ENCODE measurements around the gene DNMT3A.

Gene DNMT3A

GRCh38 chr2:25304826-25305596 is 36.7 kb downstream of the DNMT3A start:
- no peak for DNase-seq (ENCODE audit: low spot score)

DNA sequence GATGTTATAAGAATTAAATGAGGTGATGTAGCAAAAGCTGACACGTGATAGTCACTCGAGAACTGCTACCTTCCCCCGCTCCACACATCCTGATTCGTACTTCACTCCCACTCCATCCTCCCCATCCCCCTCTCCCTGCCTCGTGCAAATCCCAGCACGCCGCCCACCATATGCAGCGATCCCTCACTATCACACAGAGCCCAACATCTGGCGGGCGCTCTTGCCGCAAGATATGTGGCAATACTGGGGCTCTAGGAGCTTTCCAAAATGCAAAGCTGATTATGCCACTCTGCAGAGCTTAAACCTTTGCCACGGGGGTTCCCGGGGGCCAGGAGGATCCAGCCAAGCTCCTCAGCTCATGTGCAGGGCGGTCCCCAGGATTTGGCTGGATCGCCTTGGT is 37.4 kb downstream of the DNMT3A start:
- no peak for DNase-seq (ENCODE audit: low spot score)

GRCh38 chr2:25303633-25304236 is 38.0 kb downstream of the DNMT3A start:
- DNase-seq (ENCODE audit: low spot score), result no peak

- DNase-seq (ENCODE audit: low spot score), result peak; percentile 23
These were observed 38.9 kb downstream of the DNMT3A start for GRCh38 chr2:25302758-25303375.

GRCh38 chr2:25301453-25302352 is 40.0 kb downstream of the DNMT3A start:
- peak; percentile 69 for DNase-seq (ENCODE audit: low spot score)

DNA sequence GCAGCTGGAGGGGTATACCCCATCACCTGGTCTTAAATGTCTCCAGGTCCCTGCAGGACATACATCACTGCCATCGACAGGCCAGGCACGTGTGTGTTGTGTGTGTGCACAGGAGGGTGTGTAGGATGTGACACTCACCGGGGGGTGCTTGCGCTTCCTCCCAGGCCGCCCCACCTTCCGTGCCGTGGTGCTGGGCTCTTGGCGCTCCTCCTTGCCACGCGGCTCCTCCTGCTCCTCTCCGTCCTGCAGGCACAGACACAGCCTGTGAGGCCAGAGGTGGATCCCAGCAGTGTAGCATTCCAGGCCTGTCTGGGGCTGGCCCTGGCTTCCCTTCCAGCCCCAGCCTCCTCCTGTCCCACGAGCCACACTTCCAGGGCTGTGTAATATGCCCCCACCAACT is 41.7 kb downstream of the DNMT3A start:
- DNase-seq (ENCODE audit: low spot score), result no peak

DNA sequence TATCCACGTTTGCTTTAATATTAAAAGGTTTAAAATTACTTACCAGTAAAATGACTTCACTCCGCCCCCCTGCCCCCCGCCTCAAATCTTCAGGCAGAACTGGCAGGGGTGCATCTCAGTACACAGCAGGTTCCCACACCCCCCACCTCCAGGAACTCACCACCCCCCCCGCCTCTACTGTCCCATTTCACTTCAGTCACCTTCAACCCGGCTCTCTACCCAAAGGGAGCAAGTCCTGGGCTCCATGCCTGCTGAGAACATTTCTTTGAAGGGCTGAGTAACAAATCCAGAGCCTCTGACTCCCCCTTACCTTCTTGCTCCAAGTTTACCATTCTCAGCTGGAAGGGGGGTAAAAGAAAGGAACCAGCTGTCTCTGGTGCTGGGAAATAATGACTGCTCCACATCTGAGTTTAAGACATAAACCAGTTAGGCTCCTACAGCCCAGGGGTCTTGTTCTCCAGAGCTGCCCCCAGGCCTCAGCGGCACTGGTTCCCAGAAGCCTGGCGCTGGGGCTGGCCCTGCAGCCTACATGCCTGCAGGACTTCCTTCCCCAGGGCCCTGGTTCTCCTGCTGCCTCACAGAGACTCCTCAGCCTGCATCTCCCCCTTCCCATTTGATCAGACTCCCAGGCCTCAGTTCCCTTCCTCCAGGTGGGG is 42.8 kb downstream of the DNMT3A start:
- DNase-seq (ENCODE audit: low spot score), result no peak

- no peak for DNase-seq (ENCODE audit: low spot score)
These were observed 44.0 kb downstream of the DNMT3A start for GRCh38 chr2:25297738-25298137.

DNA sequence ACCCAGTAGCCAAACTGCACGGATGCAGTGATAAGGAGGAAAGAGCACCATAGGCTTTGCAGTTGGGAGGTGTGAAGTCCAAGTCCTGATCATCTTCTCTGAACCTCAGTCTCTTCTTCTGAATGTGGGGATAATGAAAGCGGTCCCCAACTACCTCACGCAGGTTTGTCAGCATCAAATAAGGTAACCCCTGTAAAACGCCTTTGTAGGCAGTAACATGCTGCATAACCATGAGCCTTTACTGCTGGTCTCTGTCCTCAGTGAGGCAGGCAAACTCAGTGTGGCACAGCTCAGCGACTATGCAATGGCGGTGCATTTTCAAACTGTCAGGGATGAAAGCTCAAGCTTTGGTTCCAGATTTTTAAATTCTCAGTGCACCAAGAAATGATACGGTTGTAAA is 46.1 kb downstream of the DNMT3A start:
- no peak for DNase-seq (ENCODE audit: low spot score)

DNA sequence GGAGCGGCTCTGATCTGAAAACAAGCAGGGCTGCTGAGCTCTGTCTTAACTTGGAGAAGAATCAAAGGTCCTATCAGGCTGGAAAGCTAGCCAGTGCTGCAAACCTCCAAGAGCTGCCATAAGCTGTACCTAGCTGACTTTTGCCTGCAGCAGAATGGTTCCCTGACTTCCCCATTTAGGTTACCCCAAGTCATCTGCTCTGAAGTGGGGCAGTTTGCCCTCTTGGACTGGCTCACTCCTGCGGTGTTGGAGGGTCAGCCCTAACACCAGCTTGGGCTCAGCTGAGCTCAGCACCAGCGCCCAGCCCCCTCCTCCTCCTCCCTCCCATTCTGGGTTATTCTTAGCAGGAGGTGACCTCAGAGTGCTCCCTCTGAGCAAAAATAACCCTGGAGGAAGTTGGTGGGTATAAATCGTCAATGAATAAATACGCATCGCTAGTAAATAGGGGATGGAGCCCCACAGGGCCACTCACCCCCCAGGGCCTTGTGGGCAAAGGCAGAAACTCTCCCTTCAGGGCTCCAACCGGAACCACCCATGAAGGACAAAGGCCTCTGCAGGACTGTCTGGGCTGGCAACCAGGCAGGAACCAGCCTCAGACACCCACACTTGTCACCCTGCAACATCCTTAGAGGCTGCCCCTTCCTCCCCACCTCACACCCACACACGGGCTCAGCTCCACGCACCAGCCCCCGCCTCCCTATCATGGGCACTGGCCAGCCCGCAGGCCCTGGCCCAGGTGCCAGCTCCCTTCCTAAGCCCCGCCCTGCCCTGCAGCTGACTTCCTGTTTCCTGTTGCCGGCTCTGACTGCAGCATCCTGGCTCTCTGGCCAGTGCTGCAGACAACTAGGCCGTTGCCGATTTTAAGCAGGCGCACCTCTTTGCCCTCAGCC is 46.9 kb downstream of the DNMT3A start:
- DNase-seq (ENCODE audit: low spot score), result peak; percentile 85

GRCh38 chr2:25293958-25294562 is 47.7 kb downstream of the DNMT3A start:
- DNase-seq (ENCODE audit: low spot score), result no peak

GRCh38 chr2:25293145-25293544 is 48.6 kb downstream of the DNMT3A start:
- no peak for DNase-seq (ENCODE audit: low spot score)

GRCh38 chr2:25292408-25292807 is 49.3 kb downstream of the DNMT3A start:
- DNase-seq (ENCODE audit: low spot score), result no peak

DNA sequence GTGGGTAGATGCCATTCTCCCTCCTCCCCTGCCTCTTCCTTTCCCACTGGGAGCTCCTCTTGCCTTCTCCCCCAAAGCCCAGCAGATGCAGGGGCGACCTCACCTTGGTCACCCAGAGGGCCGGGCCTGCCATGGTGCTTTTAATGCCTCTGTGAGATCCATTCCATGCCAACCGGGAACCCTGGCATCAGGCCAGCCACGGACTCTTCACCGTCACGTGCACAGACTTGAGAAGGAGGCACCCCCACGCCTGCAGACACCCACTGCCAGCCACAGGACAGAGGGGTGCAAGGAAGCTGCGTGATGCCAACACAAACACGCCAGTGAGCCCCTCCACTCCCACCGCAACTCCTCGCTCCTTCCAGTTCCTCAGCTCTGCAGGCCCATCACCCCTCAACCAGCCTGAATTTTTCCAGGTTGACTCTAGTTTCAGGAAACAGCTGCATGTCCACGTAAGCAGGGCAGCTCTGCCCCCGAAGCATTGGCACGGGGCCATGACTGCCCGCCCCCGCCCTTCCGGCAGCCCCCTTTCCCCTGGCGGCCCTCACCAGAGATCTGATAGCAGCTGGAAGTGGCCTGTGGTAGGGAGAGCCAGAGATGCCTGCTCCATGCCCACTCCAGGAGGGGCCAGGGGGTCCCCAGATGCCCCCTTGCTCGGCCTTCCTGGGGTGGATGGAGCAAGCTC is 50.8 kb downstream of the DNMT3A start:
- no peak for DNase-seq (ENCODE audit: low spot score)

DNA sequence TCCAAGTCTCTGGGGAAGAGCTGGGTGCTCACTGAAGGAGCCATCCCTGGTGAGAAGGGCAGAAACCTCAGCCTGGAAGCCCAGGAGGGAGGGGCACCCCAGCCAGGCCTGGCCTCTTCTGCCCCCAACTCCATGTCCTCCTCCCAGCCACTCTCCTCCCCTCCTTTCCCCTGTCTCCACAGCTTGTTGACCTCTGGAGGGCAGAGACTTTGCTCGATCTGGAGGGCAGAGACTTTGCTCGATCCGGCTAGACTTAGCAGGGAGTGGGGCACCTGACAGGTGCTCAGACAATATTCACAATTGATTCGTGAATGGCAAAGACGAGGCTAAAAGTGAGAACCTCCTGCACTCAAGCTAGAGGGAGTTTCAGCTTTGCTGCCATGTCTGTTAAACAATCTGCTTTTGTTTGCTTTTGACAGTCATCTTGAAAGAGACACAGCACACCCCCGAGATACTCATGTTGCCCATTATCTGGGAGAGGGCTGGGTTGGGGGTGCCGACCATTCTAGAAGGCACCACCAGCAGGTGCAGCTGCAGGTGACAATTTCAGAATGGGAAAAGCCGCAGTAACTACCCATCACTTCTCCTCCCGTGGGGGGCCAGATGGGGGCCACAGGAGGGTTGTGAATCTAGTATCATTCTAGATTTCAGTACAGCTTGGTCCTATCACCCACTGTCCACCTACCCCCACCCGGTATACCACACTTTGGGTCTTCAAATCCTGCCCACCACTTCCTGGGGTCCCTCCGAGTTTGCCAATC is 54.8 kb downstream of the DNMT3A start:
- DNase-seq (ENCODE audit: low spot score), result no peak

GRCh38 chr2:25286025-25286400 is 55.7 kb downstream of the DNMT3A start:
- peak; percentile 38 for DNase-seq (ENCODE audit: low spot score)

DNA sequence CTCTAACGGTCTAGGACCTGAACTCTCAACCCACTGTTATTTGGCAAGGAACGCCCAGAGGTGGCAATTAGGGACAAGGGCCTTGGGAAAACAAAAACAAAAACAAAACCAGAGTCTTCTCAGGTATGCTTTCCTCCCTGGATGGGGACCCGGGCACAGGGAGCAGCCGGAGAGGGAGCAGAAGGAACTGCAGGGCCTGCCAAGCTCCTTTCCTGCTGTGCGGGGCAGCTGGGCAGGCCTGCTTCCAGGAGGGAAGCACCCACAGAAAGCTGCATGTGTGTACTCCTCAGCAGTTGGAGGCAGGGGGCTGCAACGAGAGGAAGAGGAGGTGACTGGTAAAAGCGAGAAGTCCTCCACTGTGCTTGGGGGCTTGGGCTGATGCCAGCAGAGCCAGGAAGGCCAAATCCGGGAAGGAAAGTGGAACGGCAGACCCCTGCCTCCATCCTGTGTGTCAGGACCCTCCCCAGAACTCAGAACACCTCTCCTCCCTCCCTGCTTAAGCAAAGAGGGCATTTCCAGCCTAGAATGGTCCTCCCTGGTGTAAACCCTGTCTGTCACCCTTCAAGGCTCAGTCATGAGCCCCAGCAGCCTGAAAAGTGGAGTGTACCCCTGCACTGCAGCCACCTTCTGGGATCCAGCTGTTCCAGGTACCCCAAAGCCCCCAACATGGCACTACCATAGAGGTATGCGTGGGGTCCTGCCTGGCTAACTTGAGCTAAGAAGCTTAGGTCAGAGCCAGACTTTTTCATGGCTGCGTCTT is 56.3 kb downstream of the DNMT3A start:
- DNase-seq (ENCODE audit: low spot score), result no peak

DNA sequence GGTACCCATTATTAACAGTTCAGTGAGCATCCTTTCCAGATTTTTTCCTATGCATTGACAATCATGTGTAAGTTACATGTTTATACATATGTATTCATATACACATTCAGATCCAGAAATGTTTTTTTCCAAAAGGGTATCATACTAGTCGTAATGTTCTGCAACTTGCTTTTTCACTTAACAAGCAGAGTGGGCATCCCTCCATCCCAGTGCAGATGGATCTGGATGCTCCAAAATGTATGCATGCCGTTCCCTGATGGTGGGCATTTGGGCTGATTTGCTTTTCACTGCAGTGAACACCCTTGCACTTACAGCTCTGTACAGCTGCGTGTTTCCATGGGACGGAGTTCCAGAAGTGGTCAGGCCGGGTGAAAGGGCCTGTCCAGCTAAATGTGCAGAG is 57.0 kb downstream of the DNMT3A start:
- DNase-seq (ENCODE audit: low spot score), result no peak

All from NAMALWA (cell line).